Measurements from ENCODE around the gene FABP6. TPM values are rescaled to one million over a fixed set of nuclear protein-coding genes. Genes with fewer than 3 reads are reported as not detected.

FABP6 gene, protein sequence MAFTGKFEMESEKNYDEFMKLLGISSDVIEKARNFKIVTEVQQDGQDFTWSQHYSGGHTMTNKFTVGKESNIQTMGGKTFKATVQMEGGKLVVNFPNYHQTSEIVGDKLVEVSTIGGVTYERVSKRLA
- total RNA-seq (ENCODE audit: low replicate concordance) = 0.50 and 4.8 TPM in 2 replicates

GRCh38 chr5:160229190-160229742 lies at the start of gene FABP6:
Gene FABP6 (plus strand): TSS chr5:160229506. CDS start chr5:160229558, 52 bp downstream.
- Mint-ChIP-seq H3K9me3 (no peaks in the 10 kb centered on the region), H3K4me3 (no peak within 1 kb of the TSS), H3K27me3 (ENCODE audit: insufficient read depth, low read depth) (peaks cover 2% of the 10 kb centered on the region), H3K36me3 (no peaks in the 10 kb centered on the region), H3K27ac (peak within 1 kb of the TSS; percentile 7), H3K4me1 (peaks cover 4% of the 10 kb centered on the region)
- Histone ChIP-seq H3K27ac (no peak within 1 kb of the TSS), H3K4me2 (no peak within 1 kb of the TSS), H3K36me3 (no peaks in the 10 kb centered on the region), H3K9ac (no peak within 1 kb of the TSS), H2AFZ (replicated peaks) (no peak within 1 kb of the TSS), H3K9me3 (ENCODE audit: low read depth) (no peaks in the 10 kb centered on the region), H3F3A (ENCODE audit: low read depth) (no peaks in the 10 kb centered on the region), H4K20me1 (ENCODE audit: low read depth) (no peaks in the 10 kb centered on the region), H3K4me1 (no peaks in the 10 kb centered on the region), H3K27me3 (no peaks in the 10 kb centered on the region), H3K4me3 (no peak within 1 kb of the TSS), H3K79me2 (ENCODE audit: low read depth) (no peaks in the 10 kb centered on the region)
- no peak for DNase-seq (ENCODE audit: low spot score)
- TF ChIP-seq, protein P1, sequence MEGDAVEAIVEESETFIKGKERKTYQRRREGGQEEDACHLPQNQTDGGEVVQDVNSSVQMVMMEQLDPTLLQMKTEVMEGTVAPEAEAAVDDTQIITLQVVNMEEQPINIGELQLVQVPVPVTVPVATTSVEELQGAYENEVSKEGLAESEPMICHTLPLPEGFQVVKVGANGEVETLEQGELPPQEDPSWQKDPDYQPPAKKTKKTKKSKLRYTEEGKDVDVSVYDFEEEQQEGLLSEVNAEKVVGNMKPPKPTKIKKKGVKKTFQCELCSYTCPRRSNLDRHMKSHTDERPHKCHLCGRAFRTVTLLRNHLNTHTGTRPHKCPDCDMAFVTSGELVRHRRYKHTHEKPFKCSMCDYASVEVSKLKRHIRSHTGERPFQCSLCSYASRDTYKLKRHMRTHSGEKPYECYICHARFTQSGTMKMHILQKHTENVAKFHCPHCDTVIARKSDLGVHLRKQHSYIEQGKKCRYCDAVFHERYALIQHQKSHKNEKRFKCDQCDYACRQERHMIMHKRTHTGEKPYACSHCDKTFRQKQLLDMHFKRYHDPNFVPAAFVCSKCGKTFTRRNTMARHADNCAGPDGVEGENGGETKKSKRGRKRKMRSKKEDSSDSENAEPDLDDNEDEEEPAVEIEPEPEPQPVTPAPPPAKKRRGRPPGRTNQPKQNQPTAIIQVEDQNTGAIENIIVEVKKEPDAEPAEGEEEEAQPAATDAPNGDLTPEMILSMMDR (IDR thresholded peaks at IDR 0.05) = no peak
- TF ChIP-seq EZH2 (IDR thresholded peaks at IDR 0.05) (no peak), EZH2phosphoT487 (IDR thresholded peaks at IDR 0.05) (no peak)

GRCh38 chr5:160180931-160181330 lies 48.4 kb upstream of the FABP6 start:
- Mint-ChIP-seq H3K27ac (no peak overlapping the region), H3K4me1 (peaks cover 13% of the 10 kb centered on the region), H3K27me3 (ENCODE audit: insufficient read depth, low read depth) (peaks cover 2% of the 10 kb centered on the region), H3K4me3 (no peak overlapping the region), H3K9me3 (peaks cover 6% of the 10 kb centered on the region), H3K36me3 (no peaks in the 10 kb centered on the region)
- Histone ChIP-seq H3K27me3 (no peaks in the 10 kb centered on the region), H4K20me1 (ENCODE audit: low read depth) (no peaks in the 10 kb centered on the region), H3K36me3 (no peaks in the 10 kb centered on the region), H3F3A (ENCODE audit: low read depth) (peaks cover 12% of the 10 kb centered on the region), H3K4me1 (peaks cover 14% of the 10 kb centered on the region), H3K9ac (no peak overlapping the region), H3K27ac (no peak overlapping the region), H3K4me3 (no peak overlapping the region), H3K9me3 (ENCODE audit: low read depth) (no peaks in the 10 kb centered on the region), H3K79me2 (ENCODE audit: low read depth) (no peaks in the 10 kb centered on the region), H3K4me2 (no peak overlapping the region), H2AFZ (replicated peaks) (no peak overlapping the region)
- TF ChIP-seq EZH2phosphoT487 (IDR thresholded peaks at IDR 0.05) = no peak
- no peak for DNase-seq (ENCODE audit: low spot score)

DNA sequence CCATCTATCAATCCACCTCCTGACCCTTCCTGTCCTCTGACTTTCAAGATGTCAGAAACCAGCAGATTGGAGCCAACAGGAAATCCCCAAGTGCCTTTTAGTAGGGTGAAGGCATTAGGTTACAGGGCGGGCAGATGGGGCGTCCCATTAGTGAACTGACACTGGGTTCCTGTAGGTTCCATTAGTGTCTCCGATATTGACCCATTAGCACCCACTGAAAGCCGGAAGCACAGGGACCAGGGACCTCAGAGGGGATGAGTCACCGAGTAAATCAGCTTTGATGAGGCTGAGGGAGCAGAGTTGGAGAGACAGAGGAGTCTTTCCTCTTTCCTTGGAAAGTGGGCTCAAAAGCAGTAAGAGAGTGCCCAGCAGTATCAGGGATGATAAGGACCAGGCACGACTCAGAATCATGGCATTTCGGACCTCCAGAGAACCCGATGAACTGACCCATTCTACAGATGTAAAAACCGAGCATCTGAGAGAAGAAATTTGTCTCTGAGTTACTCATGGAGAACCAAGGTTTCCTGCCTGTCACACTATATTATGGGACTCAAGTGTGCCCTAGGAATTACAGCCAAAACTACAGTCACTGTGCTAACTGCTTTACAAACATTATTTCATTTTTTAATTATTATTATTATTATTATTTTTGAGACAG lies 47.2 kb upstream of the FABP6 start:
- no peak overlapping the region for H3K4me3 Mint-ChIP-seq
- no peak overlapping the region for H3K27ac ChIP-seq

More for the DNA sequence above, 47.2 kb upstream of the FABP6 start:
- TF ChIP-seq EZH2 (IDR thresholded peaks at IDR 0.05) (no peak), EZH2phosphoT487 (IDR thresholded peaks at IDR 0.05) (no peak)
- TF ChIP-seq, protein P1 (IDR thresholded peaks at IDR 0.05) = no peak
- Histone ChIP-seq H3K4me3 (no peak overlapping the region), H3F3A (ENCODE audit: low read depth) (peaks cover under 1% of the 10 kb centered on the region), H3K4me1 (peaks cover 6% of the 10 kb centered on the region), H2AFZ (replicated peaks) (no peak overlapping the region), H3K4me2 (no peak overlapping the region), H3K9ac (no peak overlapping the region), H4K20me1 (ENCODE audit: low read depth) (no peaks in the 10 kb centered on the region), H3K79me2 (ENCODE audit: low read depth) (no peaks in the 10 kb centered on the region), H3K36me3 (no peaks in the 10 kb centered on the region), H3K9me3 (ENCODE audit: low read depth) (no peaks in the 10 kb centered on the region), H3K27me3 (no peaks in the 10 kb centered on the region)
- no peaks in the 10 kb centered on the region for H3K36me3 Mint-ChIP-seq
- H3K27me3 Mint-ChIP-seq (ENCODE audit: insufficient read depth, low read depth) = peaks cover 2% of the 10 kb centered on the region
- H3K9me3 Mint-ChIP-seq = peaks cover 15% of the 10 kb centered on the region
- H3K4me1 Mint-ChIP-seq = peaks cover 11% of the 10 kb centered on the region
- no peak for DNase-seq (ENCODE audit: low spot score)
- H3K27ac Mint-ChIP-seq = no peak overlapping the region
